NB4 (cell line): ENCODE data around the gene WDR7.

Source experiments
- CTCF ChIP-seq: IDR thresholded peaks from one replicate; pipeline ENCODE4 v1.5.1; 2012; ENCODE audit warnings: low read depth, low read length
- MAX ChIP-seq: IDR thresholded peaks from 2 replicates; pipeline ENCODE4 v1.6.1; 2011; ENCODE audit warnings: low read depth, low read length
- POLR2A ChIP-seq: IDR thresholded peaks from 2 replicates; pipeline ENCODE4 v1.6.1; 2011; ENCODE audit warnings: mild to moderate bottlenecking; ENCODE audit not compliant: insufficient read length; ENCODE audit errors: extremely low read depth

GRCh38 chr18:56812674-56813073 lies 161.5 kb downstream of the WDR7 start:
- TF ChIP-seq CTCF (no peak), MAX (no peak), POLR2A (no peak)
